ENCODE results near the gene ARSI. TPM values are rescaled to one million over a fixed set of nuclear protein-coding genes. Genes with fewer than 3 reads are reported as not detected.

Gene ARSI
- total and polyA plus RNA-seq, 2 of the 13 experiments (the other 11 are each of a cell fraction or from before 2014, with no cell fraction given): 4.2 to 33.9 TPM

DNA sequence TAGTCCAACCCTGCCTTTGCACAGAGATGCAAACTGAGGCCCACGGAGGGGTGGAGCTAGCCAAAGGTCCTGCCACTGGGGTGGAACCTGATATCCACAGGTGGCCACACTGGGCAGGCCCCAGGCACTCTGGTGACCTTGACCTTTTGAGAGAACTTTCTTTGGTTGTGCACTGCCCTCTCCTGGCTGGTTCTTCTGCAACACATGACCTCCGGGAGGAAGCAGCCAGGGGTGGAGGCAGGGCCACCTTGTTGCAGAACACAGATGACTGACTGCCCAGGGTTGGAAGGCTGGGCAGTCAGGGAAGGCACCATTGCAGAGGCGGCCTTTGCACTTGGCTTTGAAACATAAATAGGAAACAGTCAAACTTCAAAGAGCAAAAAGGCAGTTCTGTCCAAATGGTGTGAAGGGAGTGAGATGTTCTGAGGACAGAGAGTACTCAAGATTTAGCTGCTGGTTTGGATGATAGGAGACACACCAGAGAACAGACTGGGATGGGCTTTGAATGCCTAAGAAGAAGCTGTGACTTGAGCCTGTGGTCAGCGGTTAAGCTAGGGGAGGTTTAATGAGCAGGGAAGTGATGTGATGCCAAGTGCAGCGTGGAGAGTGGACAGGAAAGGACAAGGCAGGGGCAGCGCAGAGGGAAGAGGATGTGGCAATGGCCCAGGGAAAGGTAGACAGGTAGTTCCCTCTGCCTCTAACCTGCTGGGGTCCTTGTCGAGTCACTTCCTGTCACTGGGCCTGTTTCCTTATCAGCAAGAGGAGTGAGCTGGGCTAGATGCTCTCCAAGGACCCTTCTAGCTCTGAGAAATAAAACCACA lies 48.0 kb upstream of the ARSI start (continued):
- TF ChIP-seq, protein P1, sequence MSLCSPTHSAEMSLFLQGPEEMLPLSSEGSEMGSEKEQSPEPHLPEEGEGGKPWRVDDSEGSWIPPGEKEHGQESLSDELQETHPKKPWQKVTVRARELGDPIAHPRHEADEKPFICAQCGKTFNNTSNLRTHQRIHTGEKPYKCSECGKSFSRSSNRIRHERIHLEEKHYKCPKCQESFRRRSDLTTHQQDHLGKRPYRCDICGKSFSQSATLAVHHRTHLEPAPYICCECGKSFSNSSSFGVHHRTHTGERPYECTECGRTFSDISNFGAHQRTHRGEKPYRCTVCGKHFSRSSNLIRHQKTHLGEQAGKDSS (CRISPR knock-in tag; IDR thresholded peaks at IDR 0.05; ENCODE audit: borderline replicate concordance, low read depth): peak; percentile 63; the same call in 1 of the 2 replicates
- TF ChIP-seq, protein P2, sequence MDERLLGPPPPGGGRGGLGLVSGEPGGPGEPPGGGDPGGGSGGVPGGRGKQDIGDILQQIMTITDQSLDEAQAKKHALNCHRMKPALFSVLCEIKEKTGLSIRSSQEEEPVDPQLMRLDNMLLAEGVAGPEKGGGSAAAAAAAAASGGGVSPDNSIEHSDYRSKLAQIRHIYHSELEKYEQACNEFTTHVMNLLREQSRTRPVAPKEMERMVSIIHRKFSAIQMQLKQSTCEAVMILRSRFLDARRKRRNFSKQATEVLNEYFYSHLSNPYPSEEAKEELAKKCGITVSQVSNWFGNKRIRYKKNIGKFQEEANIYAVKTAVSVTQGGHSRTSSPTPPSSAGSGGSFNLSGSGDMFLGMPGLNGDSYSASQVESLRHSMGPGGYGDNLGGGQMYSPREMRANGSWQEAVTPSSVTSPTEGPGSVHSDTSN (CRISPR knock-in tag; IDR thresholded peaks at IDR 0.05): peak; percentile 70
- TF ChIP-seq, protein P3, sequence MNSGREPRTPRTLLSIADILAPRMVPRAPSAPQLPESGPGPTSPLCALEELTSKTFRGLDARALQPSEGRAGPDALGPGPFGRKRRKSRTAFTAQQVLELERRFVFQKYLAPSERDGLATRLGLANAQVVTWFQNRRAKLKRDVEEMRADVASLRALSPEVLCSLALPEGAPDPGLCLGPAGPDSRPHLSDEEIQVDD (CRISPR knock-in tag; IDR thresholded peaks at IDR 0.05; ENCODE audit: borderline replicate concordance): no peak
- TF ChIP-seq, protein P4, sequence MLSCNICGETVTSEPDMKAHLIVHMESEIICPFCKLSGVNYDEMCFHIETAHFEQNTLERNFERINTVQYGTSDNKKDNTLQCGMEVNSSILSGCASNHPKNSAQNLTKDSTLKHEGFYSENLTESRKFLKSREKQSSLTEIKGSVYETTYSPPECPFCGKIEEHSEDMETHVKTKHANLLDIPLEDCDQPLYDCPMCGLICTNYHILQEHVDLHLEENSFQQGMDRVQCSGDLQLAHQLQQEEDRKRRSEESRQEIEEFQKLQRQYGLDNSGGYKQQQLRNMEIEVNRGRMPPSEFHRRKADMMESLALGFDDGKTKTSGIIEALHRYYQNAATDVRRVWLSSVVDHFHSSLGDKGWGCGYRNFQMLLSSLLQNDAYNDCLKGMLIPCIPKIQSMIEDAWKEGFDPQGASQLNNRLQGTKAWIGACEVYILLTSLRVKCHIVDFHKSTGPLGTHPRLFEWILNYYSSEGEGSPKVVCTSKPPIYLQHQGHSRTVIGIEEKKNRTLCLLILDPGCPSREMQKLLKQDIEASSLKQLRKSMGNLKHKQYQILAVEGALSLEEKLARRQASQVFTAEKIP (CRISPR knock-in tag; IDR thresholded peaks at IDR 0.05; ENCODE audit: borderline replicate concordance): no peak
- TF ChIP-seq ZNF251 (CRISPR knock-in tag; IDR thresholded peaks at IDR 0.05) (no peak), TAF1 (CRISPR knock-in tag; IDR thresholded peaks at IDR 0.05) (no peak), MIXL1 (CRISPR knock-in tag; IDR thresholded peaks at IDR 0.05) (peak; percentile 51; the same call in 1 of the 2 replicates), RCOR2 (CRISPR knock-in tag; IDR thresholded peaks at IDR 0.05) (peak; percentile 80), ZC3H4 (CRISPR knock-in tag; IDR thresholded peaks at IDR 0.05; ENCODE audit: borderline replicate concordance) (no peak), ATAD3A (CRISPR knock-in tag; IDR thresholded peaks at IDR 0.05) (no peak), HNF4A (CRISPR knock-in tag; IDR thresholded peaks at IDR 0.05) (peak; percentile 82), ZNF496 (CRISPR knock-in tag; IDR thresholded peaks at IDR 0.05; ENCODE audit: insufficient replicate concordance) (no peak), ZFP36L2 (CRISPR knock-in tag; IDR thresholded peaks at IDR 0.05) (no peak), ZFP62 (CRISPR knock-in tag; IDR thresholded peaks at IDR 0.05) (no peak), SALL2 (CRISPR knock-in tag; IDR thresholded peaks at IDR 0.05) (0 out of 2 replicates have a peak, but pooled peaks have one; percentile 67), MZF1 (CRISPR knock-in tag; IDR thresholded peaks at IDR 0.05; ENCODE audit: borderline replicate concordance) (no peak), JDP2 (CRISPR knock-in tag; IDR thresholded peaks at IDR 0.05; ENCODE audit: borderline replicate concordance) (no peak), SMAD3 (CRISPR knock-in tag; IDR thresholded peaks at IDR 0.05) (0 out of 2 replicates have a peak, but pooled peaks have one; percentile 53), MEIS2 (CRISPR knock-in tag; IDR thresholded peaks at IDR 0.05) (peak; percentile 48; the same call in 1 of the 2 replicates), ZNF441 (CRISPR knock-in tag; IDR thresholded peaks at IDR 0.05; ENCODE audit: borderline replicate concordance) (no peak; the same call in 1 of the 2 replicates), EEA1 (CRISPR knock-in tag; IDR thresholded peaks at IDR 0.05; ENCODE audit: borderline replicate concordance) (no peak), ZNF160 (CRISPR knock-in tag; IDR thresholded peaks at IDR 0.05) (no peak), EZH2 (conservative IDR thresholded peaks at IDR 0.05; ENCODE audit: low read depth, low read length) (no peak), NCOA2 (CRISPR knock-in tag; IDR thresholded peaks at IDR 0.05) (peak; percentile 68)
- TF ChIP-seq, protein P5, sequence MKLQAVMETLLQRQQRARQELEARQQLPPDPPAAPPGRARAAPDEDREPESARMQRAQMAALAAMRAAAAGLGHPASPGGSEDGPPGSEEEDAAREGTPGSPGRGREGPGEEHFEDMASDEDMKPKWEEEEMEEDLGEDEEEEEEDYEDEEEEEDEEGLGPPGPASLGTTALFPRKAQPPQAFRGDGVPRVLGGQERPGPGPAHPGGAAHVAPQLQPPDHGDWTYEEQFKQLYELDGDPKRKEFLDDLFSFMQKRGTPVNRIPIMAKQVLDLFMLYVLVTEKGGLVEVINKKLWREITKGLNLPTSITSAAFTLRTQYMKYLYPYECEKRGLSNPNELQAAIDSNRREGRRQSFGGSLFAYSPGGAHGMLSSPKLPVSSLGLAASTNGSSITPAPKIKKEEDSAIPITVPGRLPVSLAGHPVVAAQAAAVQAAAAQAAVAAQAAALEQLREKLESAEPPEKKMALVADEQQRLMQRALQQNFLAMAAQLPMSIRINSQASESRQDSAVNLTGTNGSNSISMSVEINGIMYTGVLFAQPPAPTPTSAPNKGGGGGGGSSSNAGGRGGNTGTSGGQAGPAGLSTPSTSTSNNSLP (IDR thresholded peaks at IDR 0.05; ENCODE audit: low read depth, low read length): no peak
